LHCN-M2 (cell line): ENCODE data around the gene SLC25A48. TPM values are rescaled to one million over a fixed set of nuclear protein-coding genes. Genes with fewer than 3 reads are reported as not detected.

ENCODE experiments used
- DNase-seq: peaks from one replicate; pipeline ENCODE4 v3.0.0-alpha.2; 2012; ENCODE audit warnings: low read depth
- polyA plus RNA-seq: library from polyadenylated mRNA; unstranded; fragments of >200 nt; gene quantifications from one replicate; pipeline ENCODE4 v1.2.1, GENCODE V29; 2012; ENCODE audit warnings: missing spikeins
- total RNA-seq: library from RNA; depleted of rRNA; stranded (reverse); fragments of >200 nt; gene quantifications from 2 replicates; pipeline ENCODE4 v1.2.3, GENCODE V29; 2014; rRNA removed

SLC25A48 gene, protein sequence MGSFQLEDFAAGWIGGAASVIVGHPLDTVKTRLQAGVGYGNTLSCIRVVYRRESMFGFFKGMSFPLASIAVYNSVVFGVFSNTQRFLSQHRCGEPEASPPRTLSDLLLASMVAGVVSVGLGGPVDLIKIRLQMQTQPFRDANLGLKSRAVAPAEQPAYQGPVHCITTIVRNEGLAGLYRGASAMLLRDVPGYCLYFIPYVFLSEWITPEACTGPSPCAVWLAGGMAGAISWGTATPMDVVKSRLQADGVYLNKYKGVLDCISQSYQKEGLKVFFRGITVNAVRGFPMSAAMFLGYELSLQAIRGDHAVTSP
- not detected in 2 replicates for total RNA-seq
- not detected for polyA plus RNA-seq

DNA sequence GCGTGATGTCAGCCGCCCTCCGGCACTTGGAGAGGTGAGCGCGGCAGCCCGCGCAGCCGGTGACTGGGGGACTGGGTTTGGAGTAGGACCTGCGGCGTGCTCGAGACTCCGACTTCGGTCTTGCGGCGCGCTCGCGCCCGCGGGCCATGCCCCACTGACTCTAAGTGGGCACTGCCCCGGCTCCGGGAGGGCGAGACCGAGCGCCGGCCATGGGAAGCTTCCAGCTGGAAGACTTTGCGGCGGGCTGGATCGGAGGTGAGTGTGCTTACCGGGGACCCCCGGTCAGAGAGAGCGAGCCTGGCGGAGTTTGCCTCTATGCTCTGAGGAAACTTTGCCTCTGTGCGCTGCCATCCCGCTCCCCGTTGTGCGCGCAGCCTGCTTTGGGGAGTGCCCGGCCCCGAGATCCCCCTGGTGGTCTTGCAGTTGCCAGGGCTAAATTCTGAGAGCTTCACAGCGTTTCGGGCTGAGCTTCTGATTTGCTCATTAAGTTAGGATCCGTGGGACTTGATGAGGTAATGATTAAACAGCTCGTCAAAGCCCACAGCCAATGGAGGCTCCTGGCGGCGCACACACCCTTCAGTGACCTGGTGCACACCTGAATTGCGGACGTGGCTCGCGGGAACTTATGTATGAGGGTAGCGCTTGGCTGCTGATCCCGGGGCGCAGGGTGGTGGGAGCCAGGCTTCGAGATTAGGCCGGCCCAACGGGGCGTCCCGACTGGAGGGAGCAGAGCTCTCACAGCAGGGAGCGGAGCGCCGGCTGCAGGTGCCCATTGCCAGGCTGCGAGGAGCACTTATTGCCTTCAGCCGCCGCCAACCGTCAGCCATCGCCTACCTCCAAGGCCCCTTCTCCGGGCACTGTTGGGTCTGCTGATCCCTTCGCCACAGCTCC is at the start of gene SLC25A48:
Gene SLC25A48 (plus strand): TSS at position 25 of the 891 bp plus-strand sequence. CDS start 185 bp downstream, at position 210.
- DNase-seq, result peak; percentile 16

- DNase-seq, result no peak
Observed at GRCh38 chr5:135800656-135801055, 33.8 kb upstream of the SLC25A48 start.

DNA sequence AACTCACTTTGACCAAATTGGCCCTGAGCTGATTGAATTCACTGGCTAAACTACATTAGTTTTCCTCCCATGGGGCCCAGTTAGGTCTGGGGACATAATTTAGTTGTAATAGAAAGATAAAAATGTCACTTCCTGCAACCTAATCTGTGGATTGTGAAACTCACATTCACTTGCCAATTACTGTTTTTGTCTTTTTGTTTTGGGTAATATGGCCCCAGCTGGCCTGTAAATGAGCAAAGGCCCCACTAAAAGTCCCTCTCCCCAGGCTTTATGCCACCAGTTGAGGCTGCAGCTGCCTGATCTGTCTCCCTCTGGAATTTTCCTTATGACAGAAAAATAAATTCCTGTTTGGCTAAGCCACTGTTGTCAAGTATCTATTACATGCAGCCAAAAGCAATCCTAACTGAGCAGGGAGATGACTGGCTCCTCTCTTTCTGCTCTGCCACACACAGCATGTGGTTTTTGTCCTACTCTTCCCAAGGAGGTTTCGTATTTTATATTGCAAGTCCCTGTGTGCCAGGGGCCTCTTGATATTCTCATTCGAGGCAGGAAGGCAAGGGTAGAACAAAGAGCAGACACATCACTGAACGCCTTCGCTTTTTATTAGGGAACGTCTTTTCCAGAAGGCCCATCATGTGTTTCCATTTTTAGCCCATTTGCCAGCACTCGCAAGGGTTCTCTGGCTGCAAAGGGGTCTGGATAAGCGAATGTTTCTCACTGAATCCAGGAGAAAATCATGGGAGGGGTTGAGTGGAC is 24.1 kb upstream of the SLC25A48 start:
- peak; percentile 18 for DNase-seq

DNA sequence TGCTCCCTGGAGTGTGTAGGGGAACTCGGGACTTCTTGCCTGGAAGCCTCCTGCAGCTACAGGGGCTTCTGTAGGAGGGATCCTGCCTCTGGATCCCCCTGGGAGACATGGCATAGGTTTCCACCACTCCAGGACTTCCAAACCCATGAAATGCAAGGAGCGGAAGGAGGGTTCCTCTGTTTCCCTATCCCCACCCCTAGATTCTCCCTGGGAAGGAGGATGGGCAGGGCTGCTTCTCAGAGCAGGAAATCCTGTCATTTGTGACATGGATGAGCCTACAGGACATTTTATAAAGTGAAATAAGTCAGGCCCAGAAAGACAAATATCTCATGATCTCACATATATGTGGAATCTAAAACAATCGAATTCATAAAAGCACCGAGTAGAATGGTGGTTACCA is 23.5 kb upstream of the SLC25A48 start:
- DNase-seq, result no peak

DNA sequence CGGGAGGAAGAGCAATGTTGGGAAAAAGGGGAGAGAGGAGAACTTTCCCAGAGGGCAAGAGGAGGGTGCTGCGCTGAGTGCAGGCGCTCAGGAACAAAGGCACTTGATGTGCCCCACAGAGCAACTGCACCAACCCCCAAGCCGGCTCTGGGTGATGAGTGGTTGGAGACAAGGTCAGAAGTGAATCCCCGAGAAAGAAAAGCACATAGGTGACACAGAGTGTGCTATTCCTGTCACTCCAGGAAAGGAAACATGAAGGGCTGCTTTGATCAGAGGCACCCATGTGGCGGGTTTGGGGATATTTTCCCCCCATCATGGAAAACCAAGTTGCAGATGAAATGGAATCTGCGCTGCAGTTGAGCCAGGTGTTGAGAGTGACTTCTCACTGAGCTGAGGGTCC is 20.7 kb upstream of the SLC25A48 start:
- no peak for DNase-seq

GRCh38 chr5:135814316-135814715 is 20.1 kb upstream of the SLC25A48 start:
- no peak for DNase-seq

DNA sequence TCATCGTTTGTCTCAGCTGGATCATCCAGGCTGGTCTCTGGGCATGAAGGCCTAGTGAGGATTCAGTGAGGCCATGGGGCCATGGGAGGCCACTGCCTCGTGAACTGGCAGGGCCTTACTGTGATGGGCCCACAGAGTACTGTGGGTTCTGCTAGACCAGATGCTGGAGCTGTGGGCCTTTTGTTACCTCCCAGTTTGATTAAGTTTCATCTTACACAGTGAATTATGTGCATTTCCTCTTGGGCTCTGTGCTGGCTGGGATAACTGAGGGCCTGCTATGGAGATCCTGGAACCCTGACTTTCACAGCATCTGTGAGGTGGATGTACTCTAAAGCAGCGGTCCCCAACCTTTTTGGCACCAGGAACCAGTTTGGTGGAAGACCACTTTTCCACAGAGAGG is 19.7 kb upstream of the SLC25A48 start:
- no peak for DNase-seq

GRCh38 chr5:135821061-135821801 is 13.2 kb upstream of the SLC25A48 start:
- no peak for DNase-seq

GRCh38 chr5:135821802-135822201 is 12.7 kb upstream of the SLC25A48 start:
- DNase-seq, result no peak

DNA sequence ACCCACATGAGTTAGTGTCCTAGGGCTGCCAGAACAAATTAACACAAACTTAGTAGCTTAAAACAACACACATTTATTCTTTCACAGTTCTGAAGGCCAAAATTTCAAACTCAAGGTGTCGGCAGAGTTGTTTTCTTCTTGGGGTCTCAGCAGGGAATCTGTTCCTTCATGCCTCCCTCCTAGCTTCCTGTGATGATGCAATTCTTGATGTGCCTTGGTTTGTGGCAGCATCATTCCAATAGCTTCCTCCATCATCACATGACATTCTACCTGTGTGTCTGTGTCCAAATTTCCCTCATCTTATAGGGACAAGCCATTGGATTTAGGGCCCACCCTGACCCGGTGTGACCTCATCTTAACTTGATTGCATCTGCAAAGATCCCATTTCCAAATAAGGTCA is 12.2 kb upstream of the SLC25A48 start:
- no peak for DNase-seq

- no peak for DNase-seq
Observed at GRCh38 chr5:135822959-135823358, 11.5 kb upstream of the SLC25A48 start.

- DNase-seq, result no peak
Observed at GRCh38 chr5:135823881-135824280, 10.6 kb upstream of the SLC25A48 start.

- DNase-seq, result no peak
Observed at GRCh38 chr5:135824541-135825041, 9.9 kb upstream of the SLC25A48 start.

DNA sequence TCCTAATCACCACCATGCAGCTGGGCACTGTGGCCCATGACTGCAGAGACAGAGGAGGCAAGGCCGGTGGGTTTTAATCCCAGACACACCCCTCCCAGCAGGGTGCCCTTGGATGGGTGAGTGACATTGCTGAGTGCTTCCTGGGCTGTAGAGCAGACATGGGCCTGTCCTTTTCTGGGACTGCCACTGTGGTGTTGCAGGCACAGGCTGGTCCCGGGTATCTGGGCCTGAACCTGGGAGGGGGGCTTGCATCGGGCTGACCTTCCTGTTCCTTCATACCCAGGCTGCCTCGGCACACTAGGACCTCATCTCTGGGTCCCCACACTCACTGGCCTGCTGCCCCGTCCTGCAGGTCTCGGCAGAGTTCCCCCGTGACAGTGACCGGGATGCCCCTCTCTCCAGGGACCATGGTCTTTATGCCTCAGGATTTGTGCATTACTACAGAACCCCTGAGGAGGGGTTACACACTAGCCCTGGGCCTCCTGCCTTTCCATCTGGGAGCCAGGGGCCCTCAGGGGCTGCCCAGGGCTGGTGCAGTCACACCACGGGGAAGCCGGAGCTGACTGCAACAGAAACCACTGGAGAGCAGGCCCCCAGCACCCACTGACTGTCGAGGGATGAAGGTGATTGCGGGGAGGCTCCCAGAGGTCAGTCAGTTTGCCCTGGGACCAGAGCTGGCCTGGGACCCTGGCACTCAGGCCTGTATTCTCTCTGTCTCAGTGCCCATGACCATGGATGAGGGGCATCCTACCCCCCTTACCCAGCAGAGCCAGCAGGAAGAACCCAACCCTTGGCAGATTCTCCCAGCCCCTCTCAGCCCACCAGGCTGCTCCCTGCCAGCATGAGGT is 8.9 kb upstream of the SLC25A48 start:
- no peak for DNase-seq

- DNase-seq, result no peak
Observed at GRCh38 chr5:135826221-135826525, 8.3 kb upstream of the SLC25A48 start.

DNA sequence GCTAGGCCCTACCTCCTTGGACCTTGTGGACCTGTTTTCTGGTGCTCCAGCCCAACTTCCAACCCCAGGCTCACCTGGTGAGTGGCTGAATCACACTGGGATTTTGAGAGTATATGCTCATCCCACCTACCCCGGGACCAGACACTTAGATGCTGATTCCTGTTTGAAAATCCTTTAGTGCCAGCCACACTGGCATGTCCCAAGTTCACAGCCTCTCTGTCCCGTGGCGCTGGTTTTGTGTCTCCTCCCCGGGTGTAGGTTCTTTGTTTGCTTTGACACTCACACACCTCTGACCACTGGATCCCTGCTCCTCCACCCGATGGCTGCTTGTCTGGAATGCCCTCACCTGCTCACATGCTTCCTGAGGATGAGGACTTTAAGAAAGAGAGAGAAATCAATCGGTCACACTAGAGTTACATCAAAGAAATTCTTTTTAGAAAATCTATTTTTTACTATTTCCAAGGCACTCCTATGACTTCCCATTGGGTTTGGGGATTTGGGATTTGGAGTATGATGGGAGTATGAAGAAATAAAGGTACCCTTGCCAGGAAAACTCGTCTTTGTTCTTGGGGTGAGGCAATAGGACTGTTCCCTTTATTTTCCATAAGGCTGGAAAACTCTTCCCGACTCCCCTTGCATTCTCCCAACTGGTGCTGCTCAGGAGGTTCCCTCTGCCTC is 7.3 kb upstream of the SLC25A48 start:
- DNase-seq, result no peak

DNA sequence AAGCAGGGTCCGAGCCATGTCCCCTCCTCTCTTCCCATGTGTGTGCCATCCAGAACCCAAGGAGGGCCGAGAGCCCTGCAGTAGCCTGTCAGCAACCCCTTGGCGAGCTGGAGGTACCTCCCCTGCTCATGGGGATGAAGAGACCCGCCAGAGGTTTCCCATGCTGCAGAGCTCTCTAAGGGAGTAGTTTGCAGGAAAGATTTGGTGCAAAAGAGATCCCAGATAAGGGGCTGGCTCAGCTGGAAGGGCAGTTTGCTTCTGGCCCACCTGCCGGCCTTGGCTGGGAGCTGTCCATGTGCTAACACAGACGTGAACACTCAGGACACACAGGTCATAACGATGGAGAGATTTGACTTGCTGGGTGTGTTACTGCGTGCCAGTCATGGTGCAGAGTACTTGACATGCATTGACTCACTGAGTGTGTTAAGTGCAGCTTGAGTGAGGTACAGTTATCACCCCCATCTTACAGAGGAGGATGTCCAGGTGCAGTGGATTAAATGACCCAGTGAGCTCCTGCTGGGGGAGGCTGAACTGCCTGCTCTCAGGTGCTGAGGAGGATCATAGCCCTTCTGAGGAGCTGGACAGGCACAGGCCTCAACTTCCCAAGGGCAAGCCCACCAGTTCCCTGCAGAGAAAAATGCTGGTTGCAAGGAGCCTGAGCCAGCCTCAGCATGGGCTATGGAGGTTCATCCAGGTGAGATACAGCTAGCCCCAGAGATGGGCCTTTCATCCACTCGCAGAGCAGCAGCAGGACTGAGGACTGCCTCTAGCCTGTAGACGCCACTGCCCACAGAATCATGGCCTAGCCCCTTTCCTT is 6.3 kb upstream of the SLC25A48 start:
- DNase-seq, result no peak

DNA sequence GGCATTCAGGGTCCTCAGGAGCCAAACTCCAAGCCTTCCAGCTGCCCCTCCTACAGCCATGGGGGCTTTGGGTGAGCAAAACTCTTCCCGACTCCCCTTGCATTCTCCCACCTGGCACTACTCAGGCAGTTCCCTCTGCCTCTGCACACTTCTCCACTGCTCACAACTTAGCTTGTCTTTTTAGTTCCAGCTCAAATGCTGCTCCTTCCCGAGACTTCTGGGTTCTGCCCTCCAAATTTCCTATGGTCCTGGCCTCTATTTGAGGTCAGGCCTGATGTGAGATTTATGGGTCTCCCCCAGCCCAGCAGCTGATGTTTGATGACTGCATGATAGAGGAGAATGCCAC is 5.7 kb upstream of the SLC25A48 start:
- DNase-seq, result no peak

DNA sequence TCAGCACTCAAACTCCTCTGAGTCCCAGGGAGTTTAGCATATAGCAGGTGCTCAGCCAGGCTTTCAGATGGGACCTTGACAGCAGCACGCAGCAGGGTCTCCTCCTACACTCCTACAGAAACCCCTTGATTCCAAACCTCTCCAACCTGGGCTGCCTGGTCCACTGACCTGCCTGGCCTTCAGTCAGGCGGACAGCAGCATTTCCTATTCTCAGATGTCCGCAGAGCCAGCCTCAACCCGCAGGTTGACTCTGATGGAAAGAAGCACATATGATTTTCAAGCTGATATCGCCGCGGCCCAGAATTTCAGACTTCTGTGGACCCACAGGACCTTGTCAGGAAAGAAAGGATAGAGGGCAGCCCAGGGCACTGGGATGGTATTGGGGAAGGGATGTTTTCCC is 5.3 kb upstream of the SLC25A48 start:
- DNase-seq, result no peak
